H9 (cell line): Measurements from ENCODE around the gene SLC19A1. TPM values are rescaled to one million over a fixed set of nuclear protein-coding genes. Genes with fewer than 3 reads are reported as not detected.

Experiments used
- DNase-seq: peaks from one replicate; pipeline ENCODE4 v3.0.0-alpha.2; 2017
- H2AFZ ChIP-seq: one replicate; pipeline ENCODE4 v1.6.1; 2013; ENCODE audit warnings: mild to moderate bottlenecking, low read length, control low read depth, moderate library complexity
- H2AK5ac ChIP-seq: 2 replicates; pipeline ENCODE4 v1.6.1; 2013; ENCODE audit warnings: low read length, control low read depth, mixed read lengths; ENCODE audit not compliant: insufficient read length
- H2BK120ac ChIP-seq: one replicate; pipeline ENCODE4 v1.6.1; 2013; ENCODE audit warnings: low read depth, mild to moderate bottlenecking, low read length, control low read depth, inconsistent platforms; ENCODE audit not compliant: poor library complexity, severe bottlenecking
- H2BK12ac ChIP-seq: 2 replicates; pipeline ENCODE4 v1.6.1; 2013; ENCODE audit warnings: low read length, control low read depth, mixed read lengths, low read depth; ENCODE audit not compliant: insufficient read length
- H2BK15ac ChIP-seq: 2 replicates; pipeline ENCODE4 v1.6.1; 2013; ENCODE audit warnings: low read depth, low read length, control low read depth
- H2BK20ac ChIP-seq: one replicate; pipeline ENCODE4 v1.6.1; 2013; ENCODE audit warnings: low read depth, mild to moderate bottlenecking, low read length, control low read depth, inconsistent platforms; ENCODE audit not compliant: poor library complexity, severe bottlenecking
- H2BK5ac ChIP-seq: 2 replicates; pipeline ENCODE4 v1.6.1; 2013; ENCODE audit warnings: low read length, control low read depth, mixed read lengths; ENCODE audit not compliant: insufficient read length
- H3K14ac ChIP-seq: 2 replicates; pipeline ENCODE4 v1.6.1; 2013; ENCODE audit warnings: low read length, control low read depth; ENCODE audit not compliant: insufficient read depth
- H3K18ac ChIP-seq: 2 replicates; pipeline ENCODE4 v1.6.1; 2013; ENCODE audit warnings: low read depth, mild to moderate bottlenecking, mixed read lengths, low read length, control low read depth; ENCODE audit not compliant: insufficient read length
- H3K23ac ChIP-seq: 2 replicates; pipeline ENCODE4 v1.6.1; 2013; ENCODE audit warnings: low read length, control low read depth, mixed read lengths, low read depth; ENCODE audit not compliant: insufficient read length
- H3K23me2 ChIP-seq: 2 replicates; pipeline ENCODE4 v1.6.1; 2013; ENCODE audit warnings: low read depth, mild to moderate bottlenecking, mixed read lengths, low read length, control low read depth; ENCODE audit not compliant: insufficient read length, poor library complexity, severe bottlenecking
- H3K27ac ChIP-seq: 2 replicates; pipeline ENCODE4 v1.5.1; 2013; ENCODE audit warnings: low read length, control low read depth, mixed read lengths, low read depth; ENCODE audit not compliant: insufficient read length
- H3K27me3 ChIP-seq: 2 replicates; pipeline ENCODE4 v1.6.1; 2013; ENCODE audit warnings: low read length, control low read depth, inconsistent platforms; ENCODE audit not compliant: insufficient read depth
- H3K4ac ChIP-seq: 2 replicates; pipeline ENCODE4 v1.6.1; 2013; ENCODE audit warnings: low read depth, mild to moderate bottlenecking, control low read depth, inconsistent platforms, low read length, moderate library complexity
- H3K4me1 ChIP-seq: 2 replicates; pipeline ENCODE4 v1.6.1; 2013; ENCODE audit warnings: low read length, control low read depth, inconsistent platforms; ENCODE audit not compliant: insufficient read depth
- H3K4me2 ChIP-seq: 2 replicates; pipeline ENCODE4 v1.6.1; 2013; ENCODE audit warnings: low read length, control low read depth, mixed read lengths; ENCODE audit not compliant: insufficient read length, insufficient read depth
- H3K56ac ChIP-seq: 2 replicates; pipeline ENCODE4 v1.6.1; 2013; ENCODE audit warnings: low read depth, mild to moderate bottlenecking, mixed read lengths, low read length, control low read depth; ENCODE audit not compliant: insufficient read length
- H3K79me1 ChIP-seq: 2 replicates; pipeline ENCODE4 v1.6.1; 2013; ENCODE audit warnings: low read depth, mild to moderate bottlenecking, moderate library complexity, low read length, control low read depth, inconsistent platforms; ENCODE audit not compliant: insufficient read depth, poor library complexity, severe bottlenecking
- H3K79me2 ChIP-seq: 2 replicates; pipeline ENCODE4 v1.6.1; 2013; ENCODE audit warnings: low read length, control low read depth, inconsistent platforms; ENCODE audit not compliant: insufficient read depth
- H3K9ac ChIP-seq: 2 replicates; pipeline ENCODE4 v1.6.1; 2013; ENCODE audit warnings: low read length, control low read depth, mixed read lengths; ENCODE audit not compliant: insufficient read length; ENCODE audit errors: extremely low read depth
- H3K9me3 ChIP-seq: one replicate; pipeline ENCODE4 v1.6.1; 2013; ENCODE audit warnings: low read depth, low read length, inconsistent platforms; ENCODE audit not compliant: control insufficient read depth
- H3T11ph ChIP-seq: one replicate; pipeline ENCODE4 v1.6.1; 2013; ENCODE audit warnings: mild to moderate bottlenecking, low read length, control low read depth, inconsistent platforms
- H4K20me1 ChIP-seq: one replicate; pipeline ENCODE4 v1.6.1; 2013; ENCODE audit not compliant: control insufficient read depth, insufficient read length, insufficient read depth
- H4K5ac ChIP-seq: 2 replicates; pipeline ENCODE4 v1.6.1; 2013; ENCODE audit warnings: low read depth, mild to moderate bottlenecking, mixed read lengths, low read length, control low read depth; ENCODE audit not compliant: insufficient read length
- H4K8ac ChIP-seq: replicated peaks from 2 replicates; pipeline ENCODE4 v1.6.1; 2013; ENCODE audit warnings: low read length, control low read depth, mixed read lengths, low read depth; ENCODE audit not compliant: insufficient read length
- H4K91ac ChIP-seq: 2 replicates; pipeline ENCODE4 v1.6.1; 2013; ENCODE audit warnings: low read depth, mild to moderate bottlenecking, moderate library complexity, mixed read lengths, low read length, control low read depth; ENCODE audit not compliant: insufficient read length
- H3K27ac Mint-ChIP-seq, 3 experiments: 2 replicates in 2 of 3; 3 replicates in 1 of 3; pipeline ENCODE4 v1.8.0; 2020 to 2021; ENCODE audit warnings: mixed read lengths in 3 of 3, mild to moderate bottlenecking in 1 of 3, moderate library complexity in 1 of 3
- H3K27me3 Mint-ChIP-seq: 2 replicates; pipeline ENCODE4 v1.8.0; 2021; ENCODE audit warnings: low read depth, mild to moderate bottlenecking, moderate library complexity, mixed read lengths
- H3K36me3 Mint-ChIP-seq, 3 experiments: 2 replicates in 2 of 3; 3 replicates in 1 of 3; pipeline ENCODE4 v1.8.0; 2020 to 2021; ENCODE audit warnings: low read depth in 3 of 3, mixed read lengths in 3 of 3; ENCODE audit not compliant: insufficient read depth in 1 of 3
- H3K4me1 Mint-ChIP-seq, 2 experiments: 2 replicates each; pipeline ENCODE4 v1.8.0; 2020; ENCODE audit warnings: mixed read lengths in 2 of 2
- H3K4me3 Mint-ChIP-seq, 2 experiments: 2 replicates in 1 of 2; 3 replicates in 1 of 2; pipeline ENCODE4 v1.8.0; 2020 to 2021; ENCODE audit warnings: mild to moderate bottlenecking in 2 of 2, mixed read lengths in 2 of 2, moderate library complexity in 1 of 2
- H3K9me3 Mint-ChIP-seq, 2 experiments: 2 replicates in 1 of 2; 3 replicates in 1 of 2; pipeline ENCODE4 v1.8.0; 2020; ENCODE audit warnings: mild to moderate bottlenecking in 2 of 2, mixed read lengths in 2 of 2, moderate library complexity in 1 of 2
- WGBS: extraction: QIAGEN DNeasy Blood & Tissue Kit; methylation state at CpG from one replicate; pipeline ENCODE4 v1.1.7; 2013; ENCODE audit warnings: missing lambda C conversion rate, low lambda C conversion rate, mixed read lengths; ENCODE audit not compliant: insufficient read length; ENCODE audit errors: extremely low coverage; 5-methylcytosine and 5-hydroxymethylcytosine counted together
- total RNA-seq: library from RNA; stranded (reverse); gene quantifications from 2 replicates; pipeline ENCODE4 v1.2.1, GENCODE V29; 2021
- TF ChIP-seq, protein P1 (sequence below): fragments of 200-600 bp; sonication (generic); conservative IDR thresholded peaks from 3 replicates; pipeline ENCODE4 v1.8.0; 2021; ENCODE audit warnings: antibody characterized with exemption, mild to moderate bottlenecking

The SLC19A1 gene
- total RNA-seq, 1 experiment from 2014 or later: 32.4 TPM

DNA sequence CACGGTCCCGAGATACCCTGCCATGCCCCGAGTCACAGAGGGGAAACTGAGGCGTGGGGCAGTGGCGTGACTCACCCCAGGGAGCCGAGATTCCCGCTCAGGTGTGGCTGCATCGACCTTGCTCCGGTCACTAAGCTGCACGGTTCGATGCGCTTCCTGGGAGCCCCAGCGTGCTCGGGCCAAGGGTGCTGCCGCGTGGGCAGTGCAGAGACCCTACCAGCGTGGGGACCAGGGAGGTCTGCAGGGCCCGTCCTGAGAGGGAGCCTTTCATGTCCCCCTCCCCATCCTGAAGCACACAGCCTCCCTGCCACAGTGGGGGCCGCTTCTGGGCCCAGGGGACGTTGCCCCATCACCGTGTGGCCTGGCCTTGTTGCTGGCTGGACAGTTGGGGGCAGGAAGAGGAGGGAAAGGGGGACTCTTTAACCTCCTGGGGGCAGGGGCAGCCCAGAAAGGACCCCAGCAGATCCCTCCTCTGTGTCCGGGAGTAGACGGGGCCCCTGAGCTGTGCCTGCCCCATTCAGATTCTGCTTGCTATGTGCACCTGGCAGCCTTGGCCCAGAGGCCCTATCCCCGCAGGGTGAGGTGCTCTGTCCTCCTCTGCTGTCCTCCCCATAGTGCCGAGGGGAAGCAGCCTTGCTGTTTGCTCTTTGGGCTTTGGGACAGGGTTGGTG lies 84.9 kb downstream of the SLC19A1 start:
- Histone ChIP-seq H3K79me2 (peaks cover 9% of the 10 kb centered on the region; the same call in 1 of the 2 replicates), H3K27ac (no peak overlapping the region), H4K5ac (no peak overlapping the region), H3K9me3 (no peaks in the 10 kb centered on the region), H3K23ac (no peak overlapping the region), H4K8ac (no peak overlapping the region), H2AFZ (no peak overlapping the region), H3K18ac (no peak overlapping the region), H3K27me3 (no peaks in the 10 kb centered on the region), H3T11ph (no peak overlapping the region), H3K4me1 (no peaks in the 10 kb centered on the region), H2BK120ac (no peak overlapping the region), H2BK15ac (no peak overlapping the region), H3K9ac (no peak overlapping the region), H4K91ac (no peak overlapping the region), H3K14ac (peak overlapping the region; percentile 35; the same call in 1 of the 2 replicates), H3K79me1 (peaks cover 2% of the 10 kb centered on the region), H3K23me2 (no peaks in the 10 kb centered on the region), H2BK5ac (no peak overlapping the region), H3K4me2 (no peak overlapping the region), H2BK12ac (no peak overlapping the region), H4K20me1 (no peaks in the 10 kb centered on the region), H2AK5ac (no peak overlapping the region), H2BK20ac (no peak overlapping the region), H3K56ac (no peak overlapping the region), H3K4ac (no peak overlapping the region)
- Mint-ChIP-seq H3K4me1 (peaks cover 8 to 16% of the 10 kb centered on the region in 2 experiments), H3K27me3 (no peaks in the 10 kb centered on the region), H3K9me3 (peaks cover 10 to 15% of the 10 kb centered on the region in 2 experiments), H3K27ac (peak overlapping the region in 1 of 3 experiments; percentile 83; a peak in 1 of 7 replicates), H3K4me3 (no peak overlapping the region), H3K36me3 (peaks cover 28 to 36% (median 32%) of the 10 kb centered on the region in 3 experiments)
- TF ChIP-seq, protein P1, sequence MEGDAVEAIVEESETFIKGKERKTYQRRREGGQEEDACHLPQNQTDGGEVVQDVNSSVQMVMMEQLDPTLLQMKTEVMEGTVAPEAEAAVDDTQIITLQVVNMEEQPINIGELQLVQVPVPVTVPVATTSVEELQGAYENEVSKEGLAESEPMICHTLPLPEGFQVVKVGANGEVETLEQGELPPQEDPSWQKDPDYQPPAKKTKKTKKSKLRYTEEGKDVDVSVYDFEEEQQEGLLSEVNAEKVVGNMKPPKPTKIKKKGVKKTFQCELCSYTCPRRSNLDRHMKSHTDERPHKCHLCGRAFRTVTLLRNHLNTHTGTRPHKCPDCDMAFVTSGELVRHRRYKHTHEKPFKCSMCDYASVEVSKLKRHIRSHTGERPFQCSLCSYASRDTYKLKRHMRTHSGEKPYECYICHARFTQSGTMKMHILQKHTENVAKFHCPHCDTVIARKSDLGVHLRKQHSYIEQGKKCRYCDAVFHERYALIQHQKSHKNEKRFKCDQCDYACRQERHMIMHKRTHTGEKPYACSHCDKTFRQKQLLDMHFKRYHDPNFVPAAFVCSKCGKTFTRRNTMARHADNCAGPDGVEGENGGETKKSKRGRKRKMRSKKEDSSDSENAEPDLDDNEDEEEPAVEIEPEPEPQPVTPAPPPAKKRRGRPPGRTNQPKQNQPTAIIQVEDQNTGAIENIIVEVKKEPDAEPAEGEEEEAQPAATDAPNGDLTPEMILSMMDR: no peak
- WGBS: no CpG with 5 or more reads among the region's 25 CpGs
- no peak for DNase-seq
